Activated CD8-positive, alpha-beta T cell treated with anti-CD3 and anti-CD28 coated beads for 36 hours (primary cell): ENCODE data around the gene VPS9D1. TPM values are rescaled to one million over a fixed set of nuclear protein-coding genes. Genes with fewer than 3 reads are reported as not detected.

Experiments used
- ATAC-seq: fragments of 200-7000 bp; cut with Tn5 transposase; one replicate; pipeline ENCODE4 v1.10.0; 2021; ENCODE audit warnings: mild to moderate bottlenecking, moderate library complexity
- CTCF ChIA-PET: fragments of 350-600 bp; sonication (Branson Sonifier 250); formaldehyde crosslinking; loops from one replicate; lab custom pipeline; 2021; ENCODE audit warnings: antibody characterized with exemption; lab: Charles Lee
- POLR2A ChIA-PET: fragments of 350-600 bp; sonication (Branson Sonifier 250); formaldehyde crosslinking; loops from one replicate; lab custom pipeline; 2021; ENCODE audit warnings: antibody characterized with exemption; lab: Charles Lee
- DNase-seq: peaks from one replicate; pipeline ENCODE4 v3.0.0-alpha.2; 2020
- H3K27ac Mint-ChIP-seq: one replicate; pipeline ENCODE4 v1.8.0; 2021; ENCODE audit warnings: mild to moderate bottlenecking, mixed read lengths
- H3K27me3 Mint-ChIP-seq: one replicate; pipeline ENCODE4 v1.8.0; 2021; ENCODE audit warnings: mixed read lengths
- H3K36me3 Mint-ChIP-seq: one replicate; pipeline ENCODE4 v1.8.0; 2021; ENCODE audit warnings: low read depth, mixed read lengths
- H3K4me1 Mint-ChIP-seq: one replicate; pipeline ENCODE4 v1.8.0; 2021; ENCODE audit warnings: low read depth, mixed read lengths
- H3K4me3 Mint-ChIP-seq: one replicate; pipeline ENCODE4 v1.8.0; 2021; ENCODE audit warnings: mild to moderate bottlenecking, moderate library complexity, mixed read lengths
- H3K9me3 Mint-ChIP-seq: one replicate; pipeline ENCODE4 v1.8.0; 2021; ENCODE audit warnings: mixed read lengths
- intact Hi-C: fragments of 100-400 bp; cut with micrococcal nuclease; formaldehyde crosslinking; loops from one replicate; pipeline ENCODE4 v1.10.0; 2022
- total RNA-seq, 2 experiments: library from RNA; stranded (reverse); gene quantifications; one replicate each; pipeline ENCODE4 v1.2.3, GENCODE V29; 2021
- TF ChIP-seq, protein P1 (sequence below): fragments of 200-600 bp; IDR thresholded peaks from one replicate; pipeline ENCODE4 v1.8.0; 2022; ENCODE audit warnings: antibody characterized with exemption, mild to moderate bottlenecking

VPS9D1 gene
- total RNA-seq, 2 experiments from 2014 or later, result 1.5 to 1.6 TPM

DNA sequence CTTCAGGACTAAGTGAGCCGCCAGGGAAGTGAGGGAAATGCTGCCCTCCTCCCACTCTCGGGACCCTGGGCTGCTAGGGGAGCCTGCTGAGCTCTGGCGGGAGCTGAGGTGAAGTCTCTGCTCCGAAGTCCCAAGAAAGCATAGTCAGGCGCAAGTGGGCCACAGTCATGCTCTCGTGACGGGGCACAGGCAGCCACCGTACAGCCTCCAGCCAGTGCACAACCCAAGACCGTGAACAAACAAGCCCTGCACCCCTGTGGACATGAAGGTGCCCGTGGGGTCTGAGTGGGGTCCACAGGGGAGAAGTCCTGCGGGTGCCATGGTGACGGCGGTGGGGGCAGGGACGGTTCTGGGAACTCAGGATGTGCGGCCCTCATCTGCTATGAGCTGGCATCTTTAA, 25.3 kb upstream of the VPS9D1 start:
- intact Hi-C loops, result no loop called here
- ChIA-PET POLR2A (interaction anchor here (1.1 to 1.6 kb wide), 4 partner anchors 9 to 39 kb away, joined by 3 to 4 read pairs (median 3); no protein-coding TSS in a partner anchor), CTCF (interaction anchor here (1.0 to 2.4 kb wide), 2 partner anchors 40 to 45 kb away, joined by 4 to 7 read pairs; partner anchors contain the start of gene SPATA2L)
- TF ChIP-seq, protein P1, sequence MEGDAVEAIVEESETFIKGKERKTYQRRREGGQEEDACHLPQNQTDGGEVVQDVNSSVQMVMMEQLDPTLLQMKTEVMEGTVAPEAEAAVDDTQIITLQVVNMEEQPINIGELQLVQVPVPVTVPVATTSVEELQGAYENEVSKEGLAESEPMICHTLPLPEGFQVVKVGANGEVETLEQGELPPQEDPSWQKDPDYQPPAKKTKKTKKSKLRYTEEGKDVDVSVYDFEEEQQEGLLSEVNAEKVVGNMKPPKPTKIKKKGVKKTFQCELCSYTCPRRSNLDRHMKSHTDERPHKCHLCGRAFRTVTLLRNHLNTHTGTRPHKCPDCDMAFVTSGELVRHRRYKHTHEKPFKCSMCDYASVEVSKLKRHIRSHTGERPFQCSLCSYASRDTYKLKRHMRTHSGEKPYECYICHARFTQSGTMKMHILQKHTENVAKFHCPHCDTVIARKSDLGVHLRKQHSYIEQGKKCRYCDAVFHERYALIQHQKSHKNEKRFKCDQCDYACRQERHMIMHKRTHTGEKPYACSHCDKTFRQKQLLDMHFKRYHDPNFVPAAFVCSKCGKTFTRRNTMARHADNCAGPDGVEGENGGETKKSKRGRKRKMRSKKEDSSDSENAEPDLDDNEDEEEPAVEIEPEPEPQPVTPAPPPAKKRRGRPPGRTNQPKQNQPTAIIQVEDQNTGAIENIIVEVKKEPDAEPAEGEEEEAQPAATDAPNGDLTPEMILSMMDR, result no peak
- H3K27ac Mint-ChIP-seq, result no peak overlapping the region
- H3K4me1 Mint-ChIP-seq, result peaks cover 14% of the 10 kb centered on the region
- DNase-seq (no peak), ATAC-seq (no peak)
- no peaks in the 10 kb centered on the region for H3K9me3 Mint-ChIP-seq
- peaks cover 41% of the 10 kb centered on the region for H3K36me3 Mint-ChIP-seq
- no peak overlapping the region for H3K4me3 Mint-ChIP-seq
- H3K27me3 Mint-ChIP-seq, result no peaks in the 10 kb centered on the region

DNA sequence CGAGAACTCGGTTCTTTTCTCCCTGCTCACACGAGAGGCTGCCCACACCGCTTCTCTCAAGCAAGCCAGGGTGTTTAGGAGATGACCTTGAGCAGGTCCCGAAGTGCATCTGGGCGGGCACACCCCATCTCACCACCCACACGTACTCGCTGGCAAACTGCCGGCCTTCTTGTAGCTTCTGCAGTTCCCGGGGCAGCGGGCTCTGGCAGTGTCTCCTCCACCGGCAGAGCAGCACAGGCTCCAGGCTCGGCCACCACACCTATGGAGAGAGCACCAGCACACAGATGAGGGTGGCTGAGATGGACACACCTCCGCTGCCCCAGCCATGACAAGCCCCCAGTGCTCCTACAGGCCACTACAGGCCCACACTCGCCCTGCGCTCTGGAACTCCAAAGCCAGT, 24.1 kb upstream of the VPS9D1 start:
- ATAC-seq, result no peak
- DNase-seq, result no peak
- ChIA-PET POLR2A (interaction anchor here (1.6 to 1.7 kb wide), 2 partner anchors 17 to 41 kb away, joined by 3 to 4 read pairs; no protein-coding TSS in a partner anchor), CTCF (no interaction called here)
- TF ChIP-seq, protein P1, result no peak
- Mint-ChIP-seq H3K4me3 (no peak overlapping the region), H3K27me3 (no peaks in the 10 kb centered on the region), H3K27ac (no peak overlapping the region), H3K4me1 (peaks cover 14% of the 10 kb centered on the region), H3K9me3 (no peaks in the 10 kb centered on the region), H3K36me3 (peaks cover 36% of the 10 kb centered on the region)
- intact Hi-C loops, result no loop called here

DNA sequence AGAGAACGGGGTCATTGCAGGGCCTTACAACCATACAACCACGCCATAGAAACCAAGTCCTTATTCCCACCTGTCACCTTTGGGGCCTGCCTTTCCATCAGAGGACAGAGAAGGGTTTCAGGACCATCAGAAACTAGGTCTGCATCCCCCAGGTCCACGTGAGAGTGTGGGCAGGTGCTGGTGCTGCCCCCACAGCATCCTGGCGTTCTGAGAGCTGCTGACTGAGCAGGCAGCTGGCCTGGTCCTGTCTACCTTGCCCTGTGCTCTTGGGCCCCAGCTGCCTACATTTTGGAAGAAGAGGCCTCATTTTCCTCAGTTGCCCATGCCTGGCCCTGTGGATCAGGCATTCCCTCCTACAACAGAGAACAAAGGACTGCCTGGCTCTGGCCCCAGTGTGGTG, 22.2 kb upstream of the VPS9D1 start:
- Mint-ChIP-seq H3K9me3 (no peaks in the 10 kb centered on the region), H3K4me1 (peaks cover 20% of the 10 kb centered on the region), H3K4me3 (no peak overlapping the region), H3K27me3 (no peaks in the 10 kb centered on the region), H3K36me3 (peaks cover 35% of the 10 kb centered on the region), H3K27ac (peak overlapping the region; percentile 65)
- DNase-seq (no peak), ATAC-seq (no peak)
- ChIA-PET CTCF (interaction anchor here (4.8 kb wide), 1 partner anchor 37 kb away, joined by 21 read pairs; no protein-coding TSS in a partner anchor), POLR2A (interaction anchor here (2.7 kb wide), 1 partner anchor 9 kb away, joined by 12 read pairs; no protein-coding TSS in a partner anchor)
- intact Hi-C loops, result no loop called here
- TF ChIP-seq, protein P1, result no peak

DNA sequence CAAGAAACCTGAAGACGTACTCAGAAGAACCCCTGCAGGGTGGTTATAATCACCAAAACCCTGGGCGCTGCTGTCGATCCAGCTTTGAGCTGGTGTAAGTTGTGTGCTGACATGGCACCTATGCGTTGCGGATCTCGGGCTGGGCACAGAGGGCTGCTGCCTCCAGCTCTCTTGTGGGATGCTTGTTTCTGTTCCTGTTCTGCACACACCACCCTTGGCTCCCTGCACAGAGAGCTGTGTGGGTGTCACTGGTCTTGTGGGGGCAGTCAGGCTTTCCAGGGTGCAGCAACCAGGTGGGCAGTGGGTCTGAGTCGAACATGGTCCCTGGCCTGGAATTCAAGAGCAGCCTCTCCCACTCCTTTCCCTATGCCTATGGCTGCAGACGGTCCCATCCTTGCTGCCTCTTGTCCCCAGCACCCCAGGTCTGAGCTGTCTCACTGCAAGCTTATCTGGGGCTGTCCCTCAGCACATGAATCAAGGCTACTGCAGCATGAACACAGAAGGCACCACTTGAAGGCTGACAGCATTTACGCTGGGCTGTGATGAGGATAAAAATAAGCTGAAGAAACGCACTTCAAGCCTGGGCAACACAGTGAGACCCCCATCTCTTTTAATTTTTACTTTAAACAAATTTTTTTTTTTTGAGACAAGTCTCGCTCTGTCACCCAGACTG, 20.8 kb upstream of the VPS9D1 start:
- peaks cover 31% of the 10 kb centered on the region for H3K4me1 Mint-ChIP-seq
- intact Hi-C loops, result no loop called here
- H3K27me3 Mint-ChIP-seq, result no peaks in the 10 kb centered on the region
- ChIA-PET POLR2A (interaction anchor here (0.7 to 2.7 kb wide), 9 partner anchors 8 to 147 kb away, joined by 3 to 12 read pairs (median 4); no protein-coding TSS in a partner anchor), CTCF (interaction anchor here (1.5 to 4.8 kb wide), 3 partner anchors 36 to 119 kb away, joined by 3 to 21 read pairs (median 7); no protein-coding TSS in a partner anchor)
- H3K36me3 Mint-ChIP-seq, result peaks cover 43% of the 10 kb centered on the region
- no peak overlapping the region for H3K27ac Mint-ChIP-seq
- DNase-seq, result no peak
- TF ChIP-seq, protein P1, result no peak
- no peaks in the 10 kb centered on the region for H3K9me3 Mint-ChIP-seq
- H3K4me3 Mint-ChIP-seq, result no peak overlapping the region
- peak; percentile 27 for ATAC-seq

DNA sequence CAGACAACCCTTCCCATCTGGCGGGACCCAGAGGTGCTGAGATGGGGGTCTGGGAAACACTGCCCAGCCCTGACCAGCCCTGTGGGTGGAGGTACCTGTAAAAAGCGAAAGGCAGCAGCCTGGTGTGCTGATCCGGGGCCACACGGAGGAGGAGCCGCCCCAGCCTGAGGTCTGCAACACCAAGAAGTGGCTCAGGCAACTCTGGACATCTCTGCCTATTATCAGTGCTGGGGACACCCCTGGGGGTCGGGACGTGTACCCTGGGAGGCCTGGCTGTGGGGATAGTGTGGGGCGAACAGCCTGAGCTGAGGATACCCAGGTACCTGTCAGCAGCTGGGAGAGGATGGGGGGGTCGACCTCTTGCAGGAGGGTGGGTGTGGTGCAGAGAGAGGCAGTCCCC, 18.7 kb upstream of the VPS9D1 start:
- peaks cover 50% of the 10 kb centered on the region for H3K36me3 Mint-ChIP-seq
- ATAC-seq (no peak), DNase-seq (no peak)
- ChIA-PET CTCF (interaction anchor here (0.9 to 4.8 kb wide), 3 partner anchors 15 to 54 kb away, joined by 5 to 21 read pairs (median 5); no protein-coding TSS in a partner anchor), POLR2A (interaction anchor here (0.6 to 3.0 kb wide), 7 partner anchors 10 to 71 kb away, joined by 3 to 18 read pairs (median 4); partner anchors contain the start of gene CDK10)
- no peak overlapping the region for H3K4me3 Mint-ChIP-seq
- no peaks in the 10 kb centered on the region for H3K9me3 Mint-ChIP-seq
- TF ChIP-seq, protein P1, result no peak
- no peak overlapping the region for H3K27ac Mint-ChIP-seq
- H3K27me3 Mint-ChIP-seq, result no peaks in the 10 kb centered on the region
- intact Hi-C loops, result no loop called here
- H3K4me1 Mint-ChIP-seq, result peaks cover 33% of the 10 kb centered on the region
